Endothelial cell of umbilical vein (primary cell): ENCODE measurements around the gene CREG2. TPM values are rescaled to one million over a fixed set of nuclear protein-coding genes. Genes with fewer than 3 reads are reported as not detected.

Experiments
- BruUV-seq: library from RNA; stranded (reverse); fragments of 400-500 nt; replicated peaks from 2 replicates; lab custom pipeline; 2021; lab: Mats Ljungman, UMichigan
- CTCF ChIA-PET: fragments of 300-600, 350-600 bp; sonication (Branson Sonifier 250); formaldehyde crosslinking; loops from one replicate; lab custom pipeline; 2021; ENCODE audit warnings: antibody characterized with exemption, inconsistent platforms; lab: Charles Lee
- POLR2A ChIA-PET: fragments of 300-600, 350-600 bp; sonication (Branson Sonifier 250); formaldehyde crosslinking; loops from one replicate; lab custom pipeline; 2021; ENCODE audit warnings: antibody characterized with exemption, inconsistent platforms; lab: Charles Lee
- DNase-seq: peaks from one replicate; pipeline ENCODE4 v3.0.0-alpha.2; 2011; ENCODE audit warnings: low read depth, low spot score
- FAIRE-seq: peaks from 2 replicates; lab custom pipeline; 2011; peaks lifted over from hg19 to GRCh38; lab: Jason Lieb, UNC
- H2AFZ ChIP-seq: 2 replicates; pipeline ENCODE4 v1.6.0; 2012; ENCODE audit warnings: low read depth, low read length, control low read depth, inconsistent platforms
- H3K27ac ChIP-seq: 2 replicates; pipeline ENCODE4 v1.5.1; 2011; ENCODE audit warnings: low read depth, mild to moderate bottlenecking, control low read depth, low read length, moderate library complexity; ENCODE audit not compliant: insufficient read depth
- H3K27me3 ChIP-seq, 2 experiments: 2 replicates each; pipeline versions ENCODE4 v1.6.0 to v1.6.1; 2011; ENCODE audit warnings: low read length in 2 of 2, mixed read lengths in 1 of 2; ENCODE audit not compliant: control insufficient read depth in 2 of 2, insufficient read depth in 2 of 2
- H3K36me3 ChIP-seq, 2 experiments: 2 replicates in 1 of 2; 3 replicates in 1 of 2; pipeline ENCODE4 v1.5.1; 2011; ENCODE audit warnings: low read length in 2 of 2, mild to moderate bottlenecking in 1 of 2, moderate library complexity in 1 of 2; ENCODE audit not compliant: control insufficient read depth in 2 of 2, insufficient read depth in 2 of 2; ENCODE audit errors: extremely low read depth in 1 of 2
- H3K4me1 ChIP-seq: 3 replicates; pipeline ENCODE4 v1.5.1; 2011; ENCODE audit warnings: mild to moderate bottlenecking, low read length; ENCODE audit not compliant: control insufficient read depth, insufficient read depth; ENCODE audit errors: extremely low read depth
- H3K4me2 ChIP-seq: 2 replicates; pipeline ENCODE4 v1.6.1; 2011; ENCODE audit warnings: low read length, control low read depth, mixed read lengths; ENCODE audit not compliant: insufficient read depth
- H3K4me3 ChIP-seq, 3 experiments: fragments of 200-600 bp in 1 of 3; sonication (generic), shearing (Covaris generic) in 1 of 3; replicated peaks in 1 of 3; 2 replicates each; pipeline ENCODE4 v1.5.1; 2011 to 2016; ENCODE audit warnings: control low read depth in 3 of 3, low read length in 3 of 3, mild to moderate bottlenecking in 2 of 3, inconsistent platforms in 1 of 3, low read depth in 1 of 3, moderate library complexity in 1 of 3; ENCODE audit not compliant: insufficient read depth in 1 of 3
- H3K79me2 ChIP-seq: 2 replicates; pipeline ENCODE4 v1.6.0; 2012; ENCODE audit warnings: low read length, inconsistent platforms; ENCODE audit not compliant: control insufficient read depth, insufficient read depth
- H3K9ac ChIP-seq: replicated peaks from 2 replicates; pipeline ENCODE3; 2011; ENCODE audit warnings: low read length, control low read depth; ENCODE audit not compliant: insufficient read depth; ENCODE audit errors: extremely low read depth
- H3K9me1 ChIP-seq: replicated peaks from 3 replicates; pipeline ENCODE4 v1.6.0; 2011; ENCODE audit warnings: mild to moderate bottlenecking, low read length; ENCODE audit not compliant: control insufficient read depth, insufficient read depth; ENCODE audit errors: extremely low read depth
- H3K9me3 ChIP-seq: replicated peaks from 2 replicates; pipeline ENCODE4 v1.5.1; 2012; ENCODE audit warnings: low read length, inconsistent platforms; ENCODE audit not compliant: control insufficient read depth, insufficient read depth
- H4K20me1 ChIP-seq: replicated peaks from 2 replicates; pipeline ENCODE3; 2011; ENCODE audit warnings: mild to moderate bottlenecking, low read length; ENCODE audit not compliant: control insufficient read depth, insufficient read depth; ENCODE audit errors: extremely low read depth
- CTCF ChIP-seq, 2 donors: IDR thresholded peaks; 1 replicate in 1 of 2; 2 replicates in 1 of 2; pipeline ENCODE4 v1.5.1; 2011; ENCODE audit warnings: low read length in 2 of 2, mild to moderate bottlenecking in 2 of 2, moderate library complexity in 2 of 2, control low read depth in 1 of 2, inconsistent platforms in 1 of 2, low read depth in 1 of 2; ENCODE audit not compliant: insufficient read depth in 1 of 2; ENCODE audit errors: extremely low read depth in 1 of 2
- EZH2 ChIP-seq: IDR thresholded peaks from 2 replicates; pipeline ENCODE4 v1.6.1; 2012; ENCODE audit warnings: borderline replicate concordance, low read depth, mild to moderate bottlenecking, moderate library complexity, low read length, inconsistent platforms; ENCODE audit not compliant: severe bottlenecking
- FOS ChIP-seq: IDR thresholded peaks from 2 replicates; pipeline ENCODE4 v1.6.1; 2011; ENCODE audit warnings: mild to moderate bottlenecking, low read length, moderate library complexity, borderline replicate concordance; ENCODE audit not compliant: insufficient read depth
- GATA2 ChIP-seq: IDR thresholded peaks from 2 replicates; pipeline ENCODE4 v1.7.0; 2011; ENCODE audit warnings: low read depth, mild to moderate bottlenecking, moderate library complexity, mixed read lengths, low read length; ENCODE audit not compliant: insufficient read length, insufficient read depth
- JUN ChIP-seq: IDR thresholded peaks from 2 replicates; pipeline ENCODE4 v1.6.1; 2011; ENCODE audit warnings: borderline replicate concordance, low read depth; ENCODE audit not compliant: insufficient read length, insufficient read depth
- MAX ChIP-seq: IDR thresholded peaks from 2 replicates; pipeline ENCODE4 v1.6.1; 2011; ENCODE audit not compliant: insufficient read depth, insufficient read length
- MYC ChIP-seq: IDR thresholded peaks from one replicate; pipeline ENCODE4 v1.6.1; 2011; ENCODE audit warnings: mild to moderate bottlenecking, low read depth, low read length
- POLR2A ChIP-seq: IDR thresholded peaks from 2 replicates; pipeline ENCODE4 v1.6.1; 2012; ENCODE audit warnings: low read depth, mild to moderate bottlenecking, control low read depth, low read length
- POLR2AphosphoS5 ChIP-seq: IDR thresholded peaks from 2 replicates; pipeline ENCODE4 v1.6.1; 2012; ENCODE audit warnings: low read depth, mild to moderate bottlenecking, control low read depth, low read length, moderate library complexity; ENCODE audit not compliant: insufficient read depth
- dilution Hi-C: fragments of 300-500 bp; cut with MboI; formaldehyde crosslinking; loops from one replicate; pipeline ENCODE4 v1.15.0; 2019; ENCODE audit warnings: low sequenced_read_pairs; ENCODE audit not compliant: extremely low pct_ligation_motif_present
- intact Hi-C: fragments of 100-400 bp; cut with micrococcal nuclease; formaldehyde crosslinking; loops from one replicate; pipeline ENCODE4 v1.10.0; 2022
- polyA plus RNA-seq, 4 experiments: library from polyadenylated mRNA; depleted of rRNA in 3 of 4; stranded (reverse) in 3 of 4; unstranded in 1 of 4; fragments of >200 nt; gene quantifications; 2 replicates each; pipeline versions ENCODE4 v1.2.1 to v1.2.3, GENCODE V29; 2011 to 2012; ENCODE audit warnings: missing spikeins in 1 of 4
- total RNA-seq: library from RNA; stranded (reverse); gene quantifications from 2 replicates; pipeline ENCODE4 v1.2.3, GENCODE V29; 2021

The CREG2 gene
- total and polyA plus RNA-seq, 2 donors (not counting 3 experiments of a cell fraction or from before 2014, with no cell fraction given), result 0.48 to 2.0 TPM

- Histone ChIP-seq H3K4me3 (no peak overlapping the region), H3K9me1 (no peaks in the 10 kb centered on the region), H3K4me2 (no peak overlapping the region), H3K36me3 (no peaks in the 10 kb centered on the region), H2AFZ (no peak overlapping the region), H3K9me3 (no peaks in the 10 kb centered on the region), H4K20me1 (no peaks in the 10 kb centered on the region), H3K79me2 (no peaks in the 10 kb centered on the region), H3K27ac (no peak overlapping the region), H3K4me1 (no peaks in the 10 kb centered on the region), H3K27me3 (peaks cover 0 to 15% of the 10 kb centered on the region in 2 experiments), H3K9ac (no peak overlapping the region)
- POLR2A ChIA-PET, result no interaction called here
- TF ChIP-seq EZH2, result no peak
- no peak for TF ChIP-seq GATA2
- TF ChIP-seq MYC, result no peak
- no peak for TF ChIP-seq POLR2AphosphoS5
- no peak for TF ChIP-seq MAX
- TF ChIP-seq FOS, result no peak
- TF ChIP-seq CTCF (IDR thresholded peaks at IDR 0.05; ENCODE audit: extremely low read depth in 1 of 2, insufficient read depth in 1 of 2, low read depth in 1 of 2, low read length in 2 of 2), result no peak
- no peak for TF ChIP-seq POLR2A
- no peak for TF ChIP-seq JUN
- BruUV-seq, result no TSS peak
- dilution Hi-C loops (no loop called here), intact Hi-C loops (no loop called here)
- peak; percentile 12 for FAIRE-seq
- CTCF ChIA-PET, result interaction anchor here (0.8 to 7.8 kb wide), 4 partner anchors 8 to 421 kb away, joined by 3 to 55 read pairs (median 4); partner anchors contain the start of gene CREG2
- DNase-seq, result no peak
Observed at GRCh38 chr2:101410746-101411145, 23.4 kb upstream of the CREG2 start.
